ENCODE data around the gene ZBED2. TPM values are rescaled to one million over a fixed set of nuclear protein-coding genes. Genes with fewer than 3 reads are reported as not detected.
A peak's percentile ranks its signal among the peaks of the same experiment; 100 is the strongest.

ZBED2 gene
- total and polyA plus RNA-seq, 2 experiments from 2014 or later = not detected

GRCh38 chr3:111548756-111549155 lies 46.4 kb downstream of the ZBED2 start:
- TF ChIP-seq EZH2 (IDR thresholded peaks at IDR 0.05; ENCODE audit: low read depth, unreplicated experiment) (no peak), CTCF (conservative IDR thresholded peaks at IDR 0.05; ENCODE audit: low read depth in 2 of 2) (no peak), ZNF114 (CRISPR knock-in tag; IDR thresholded peaks at IDR 0.05) (no peak), POLR2AphosphoS5 (IDR thresholded peaks at IDR 0.05; ENCODE audit: low read depth) (no peak), EZH2phosphoT487 (IDR thresholded peaks at IDR 0.05; ENCODE audit: unreplicated experiment) (no peak), STAT1 (IDR thresholded peaks at IDR 0.05; ENCODE audit: unreplicated experiment) (no peak), JUNB (IDR thresholded peaks at IDR 0.05; ENCODE audit: unreplicated experiment) (no peak), ZNF331 (CRISPR knock-in tag; IDR thresholded peaks at IDR 0.05; ENCODE audit: low read depth) (no peak), NANOG (IDR thresholded peaks at IDR 0.05; ENCODE audit: borderline replicate concordance) (no peak), ZNF462 (CRISPR knock-in tag; IDR thresholded peaks at IDR 0.05) (no peak), CREB1 (CRISPR knock-in tag; IDR thresholded peaks at IDR 0.05; ENCODE audit: low read depth) (no peak)
- TF ChIP-seq, protein P1, sequence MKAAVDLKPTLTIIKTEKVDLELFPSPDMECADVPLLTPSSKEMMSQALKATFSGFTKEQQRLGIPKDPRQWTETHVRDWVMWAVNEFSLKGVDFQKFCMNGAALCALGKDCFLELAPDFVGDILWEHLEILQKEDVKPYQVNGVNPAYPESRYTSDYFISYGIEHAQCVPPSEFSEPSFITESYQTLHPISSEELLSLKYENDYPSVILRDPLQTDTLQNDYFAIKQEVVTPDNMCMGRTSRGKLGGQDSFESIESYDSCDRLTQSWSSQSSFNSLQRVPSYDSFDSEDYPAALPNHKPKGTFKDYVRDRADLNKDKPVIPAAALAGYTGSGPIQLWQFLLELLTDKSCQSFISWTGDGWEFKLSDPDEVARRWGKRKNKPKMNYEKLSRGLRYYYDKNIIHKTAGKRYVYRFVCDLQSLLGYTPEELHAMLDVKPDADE (IDR thresholded peaks at IDR 0.05) = no peak
- TF ChIP-seq, protein P2, sequence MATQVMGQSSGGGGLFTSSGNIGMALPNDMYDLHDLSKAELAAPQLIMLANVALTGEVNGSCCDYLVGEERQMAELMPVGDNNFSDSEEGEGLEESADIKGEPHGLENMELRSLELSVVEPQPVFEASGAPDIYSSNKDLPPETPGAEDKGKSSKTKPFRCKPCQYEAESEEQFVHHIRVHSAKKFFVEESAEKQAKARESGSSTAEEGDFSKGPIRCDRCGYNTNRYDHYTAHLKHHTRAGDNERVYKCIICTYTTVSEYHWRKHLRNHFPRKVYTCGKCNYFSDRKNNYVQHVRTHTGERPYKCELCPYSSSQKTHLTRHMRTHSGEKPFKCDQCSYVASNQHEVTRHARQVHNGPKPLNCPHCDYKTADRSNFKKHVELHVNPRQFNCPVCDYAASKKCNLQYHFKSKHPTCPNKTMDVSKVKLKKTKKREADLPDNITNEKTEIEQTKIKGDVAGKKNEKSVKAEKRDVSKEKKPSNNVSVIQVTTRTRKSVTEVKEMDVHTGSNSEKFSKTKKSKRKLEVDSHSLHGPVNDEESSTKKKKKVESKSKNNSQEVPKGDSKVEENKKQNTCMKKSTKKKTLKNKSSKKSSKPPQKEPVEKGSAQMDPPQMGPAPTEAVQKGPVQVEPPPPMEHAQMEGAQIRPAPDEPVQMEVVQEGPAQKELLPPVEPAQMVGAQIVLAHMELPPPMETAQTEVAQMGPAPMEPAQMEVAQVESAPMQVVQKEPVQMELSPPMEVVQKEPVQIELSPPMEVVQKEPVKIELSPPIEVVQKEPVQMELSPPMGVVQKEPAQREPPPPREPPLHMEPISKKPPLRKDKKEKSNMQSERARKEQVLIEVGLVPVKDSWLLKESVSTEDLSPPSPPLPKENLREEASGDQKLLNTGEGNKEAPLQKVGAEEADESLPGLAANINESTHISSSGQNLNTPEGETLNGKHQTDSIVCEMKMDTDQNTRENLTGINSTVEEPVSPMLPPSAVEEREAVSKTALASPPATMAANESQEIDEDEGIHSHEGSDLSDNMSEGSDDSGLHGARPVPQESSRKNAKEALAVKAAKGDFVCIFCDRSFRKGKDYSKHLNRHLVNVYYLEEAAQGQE (IDR thresholded peaks at IDR 0.05; ENCODE audit: unreplicated experiment) = no peak
- Mint-ChIP-seq H3K9me3 (no peaks in the 10 kb centered on the region), H3K4me1 (no peaks in the 10 kb centered on the region), H3K27me3 (ENCODE audit: insufficient read depth, low read depth, poor library complexity) (no peaks in the 10 kb centered on the region), H3K27ac (no peak overlapping the region), H3K4me3 (no peak overlapping the region), H3K36me3 (ENCODE audit: low read depth) (no peaks in the 10 kb centered on the region)
- no peaks in the 10 kb centered on the region for H3F3A ChIP-seq (replicated peaks; ENCODE audit: low read depth)
- H3K4me1 ChIP-seq (ENCODE audit: insufficient read depth) = peaks cover 17% of the 10 kb centered on the region
- DNase-seq (ENCODE audit: low spot score) = no peak
- no peak overlapping the region for H3K27ac ChIP-seq (ENCODE audit: low read depth)
- H4K20me1 ChIP-seq (replicated peaks; ENCODE audit: insufficient read depth) = no peaks in the 10 kb centered on the region
- no peaks in the 10 kb centered on the region for H3K36me3 ChIP-seq (ENCODE audit: insufficient read depth)
- no peak for ATAC-seq
- H3K9me2 ChIP-seq (ENCODE audit: insufficient read depth) = no peaks in the 10 kb centered on the region
- H3K79me2 ChIP-seq (replicated peaks; ENCODE audit: insufficient read depth) = no peaks in the 10 kb centered on the region
- H2AFZ ChIP-seq = peak overlapping the region; percentile 57; the same call in 1 of the 2 replicates
- no peaks in the 10 kb centered on the region for H3K27me3 ChIP-seq (ENCODE audit: insufficient read depth)
- no peak overlapping the region for H3K4me2 ChIP-seq
- H3K4me3 ChIP-seq = no peak overlapping the region

Measured in GM23338 (cell line).